Superior temporal gyrus (tissue), 1 donor: ENCODE results near the gene MANEAL.
A peak's percentile ranks its signal among the peaks of the same experiment; 100 is the strongest.

ENCODE experiments used
- DNase-seq: peaks from one replicate; pipeline ENCODE4 v3.0.0-alpha.2; 2016; ENCODE audit errors: extremely low spot score

MANEAL gene

GRCh38 chr1:37782491-37782890, 11.2 kb upstream of the MANEAL start:
- DNase-seq, result no peak

- DNase-seq, result no peak
These were observed 532 bp upstream of the MANEAL start for GRCh38 chr1:37792943-37793686.

- DNase-seq, result peak; percentile 17
These were observed 1.0 kb downstream of the MANEAL start for GRCh38 chr1:37794372-37795339.

GRCh38 chr1:37795340-37796125, 1.9 kb downstream of the MANEAL start:
- DNase-seq, result peak; percentile 37

GRCh38 chr1:37797750-37798345, 4.2 kb downstream of the MANEAL start:
- DNase-seq, result no peak

- no peak for DNase-seq
These were observed 8.8 kb downstream of the MANEAL start for GRCh38 chr1:37802439-37802838.

- DNase-seq, result no peak
These were observed 13.5 kb downstream of the MANEAL start for GRCh38 chr1:37807220-37807554.

- DNase-seq, result peak; percentile 95
These were observed 14.1 kb downstream of the MANEAL start, which contains the start of the genes C1orf122 and YRDC for GRCh38 chr1:37807555-37808368. Gene C1orf122, plus strand, starts transcription at chr1:37807790. Its CDS starts 615 bp downstream, at chr1:37808405. Gene YRDC, minus strand, starts transcription at chr1:37808208. Its CDS starts 28 bp downstream, at chr1:37808180.

- DNase-seq, result peak; percentile 95
These were observed 15.0 kb downstream of the MANEAL start for GRCh38 chr1:37808369-37809319.

GRCh38 chr1:37809942-37810341, 16.3 kb downstream of the MANEAL start:
- DNase-seq, result no peak

GRCh38 chr1:37811027-37811655, 17.5 kb downstream of the MANEAL start:
- DNase-seq, result peak; percentile 86

- peak; percentile 13 for DNase-seq
These were observed 20.0 kb downstream of the MANEAL start for GRCh38 chr1:37813529-37814145.

- DNase-seq, result peak; percentile 75
These were observed 20.6 kb downstream of the MANEAL start for GRCh38 chr1:37814252-37814651.

- DNase-seq, result peak; percentile 86
These were observed 23.8 kb downstream of the MANEAL start for GRCh38 chr1:37817481-37817880.

GRCh38 chr1:37821481-37821880, 27.8 kb downstream of the MANEAL start:
- no peak for DNase-seq

GRCh38 chr1:37822906-37823815, 29.5 kb downstream of the MANEAL start:
- DNase-seq, result no peak

GRCh38 chr1:37824001-37824400, 30.4 kb downstream of the MANEAL start:
- DNase-seq, result no peak
